HG02759 (cell line): ENCODE data around the gene ARHGAP9.
"Not testable (repeated sequence)": the region's sequence is repeated elsewhere in the genome, so short reads cannot be mapped to it uniquely, and the experiment has no call there.

Source experiments
- ATAC-seq: cut with Tn5 transposase; IDR thresholded peaks from one replicate; pipeline ENCODE4 v1.9.1; 2021; ENCODE audit warnings: mild to moderate bottlenecking, moderate library complexity; ENCODE audit not compliant: unreplicated experiment

Gene ARHGAP9

DNA sequence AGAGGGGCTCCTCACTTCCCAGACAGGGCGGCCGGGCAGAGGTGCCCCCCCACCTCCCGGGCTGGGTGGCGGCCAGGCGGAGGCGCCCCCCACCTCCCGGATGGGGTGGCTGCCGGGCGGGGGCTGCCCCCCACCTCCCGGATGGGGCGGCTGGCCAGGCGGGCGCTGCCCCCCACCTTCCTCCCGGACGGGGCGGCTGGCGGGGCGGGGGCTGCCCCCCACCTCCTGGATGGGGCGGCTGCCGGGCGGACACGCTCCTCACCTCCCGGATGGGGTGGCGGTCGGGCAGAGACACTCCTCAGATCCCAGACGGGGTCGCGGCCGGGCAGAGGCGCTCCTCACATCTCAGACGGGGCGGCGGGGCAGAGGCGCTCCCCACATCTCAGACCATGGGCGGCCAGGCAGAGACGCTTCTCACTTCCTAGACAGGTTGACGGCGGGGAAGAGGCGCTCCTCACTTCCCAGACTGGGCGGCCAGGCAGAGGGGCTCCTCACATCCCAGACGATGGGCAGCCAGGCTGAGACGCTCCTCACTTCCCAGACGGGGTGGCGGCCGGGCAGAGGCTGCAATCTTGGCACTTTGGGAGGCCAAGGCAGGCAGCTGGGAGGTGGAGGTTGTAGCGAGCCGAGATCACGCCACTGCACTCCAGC, 15.5 kb upstream of the ARHGAP9 start:
- ATAC-seq = not testable (repeated sequence)

GRCh38 chr12:57491393-57492280, 12.0 kb upstream of the ARHGAP9 start:
- no peak for ATAC-seq

- no peak for ATAC-seq
Measured at GRCh38 chr12:57490126-57490525, 10.5 kb upstream of the ARHGAP9 start.

- no peak for ATAC-seq
Measured at GRCh38 chr12:57489157-57489641, 9.5 kb upstream of the ARHGAP9 start.

GRCh38 chr12:57488402-57489156, 8.9 kb upstream of the ARHGAP9 start:
- ATAC-seq = no peak

DNA sequence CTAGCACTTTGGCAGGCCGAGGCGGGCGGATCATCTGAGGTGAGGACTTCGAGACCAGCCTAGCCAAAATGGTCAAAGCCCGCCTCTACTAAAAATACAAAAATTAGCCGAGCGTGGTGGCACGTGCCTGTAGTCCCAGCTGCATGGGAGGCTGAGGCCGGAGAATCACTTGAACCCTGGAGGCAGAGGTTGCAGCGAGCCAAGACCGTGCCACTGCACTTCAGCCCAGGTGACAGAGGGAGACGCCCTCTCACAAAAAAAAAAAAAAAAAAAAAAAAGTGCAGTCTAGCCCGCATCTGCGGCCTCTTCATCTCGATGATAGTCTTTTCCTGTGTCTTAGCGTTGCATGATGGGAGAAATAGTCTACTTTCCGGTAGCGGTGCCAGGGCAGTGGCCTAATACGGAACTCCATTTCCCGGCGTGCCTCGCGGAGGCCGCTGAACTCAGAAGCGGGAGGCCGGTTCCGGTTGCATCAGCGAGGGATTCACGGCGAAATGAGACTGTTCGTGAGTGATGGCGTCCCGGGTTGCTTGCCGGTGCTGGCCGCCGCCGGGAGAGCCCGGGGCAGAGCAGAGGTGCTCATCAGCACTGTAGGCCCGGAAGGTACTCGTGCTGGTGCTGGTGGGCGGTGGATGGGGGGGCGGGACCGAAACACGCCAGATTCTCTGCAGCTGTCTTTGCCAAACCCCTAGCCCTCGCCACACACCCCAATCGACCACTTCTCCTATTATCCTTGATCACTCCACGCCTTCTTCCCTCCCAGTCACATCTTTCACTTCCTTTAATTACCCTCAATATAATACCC, 8.1 kb upstream of the ARHGAP9 start, which contains the start of gene MARS1:
MARS1 (plus strand) TSS at position 472 of the 805 bp plus-strand sequence; CDS start at position 495, 23 bp downstream.
- peak; percentile 98 for ATAC-seq

- no peak for ATAC-seq
Measured at GRCh38 chr12:57487055-57487596, 7.5 kb upstream of the ARHGAP9 start.

- ATAC-seq = no peak
Measured at GRCh38 chr12:57485695-57486094, 6.0 kb upstream of the ARHGAP9 start.

DNA sequence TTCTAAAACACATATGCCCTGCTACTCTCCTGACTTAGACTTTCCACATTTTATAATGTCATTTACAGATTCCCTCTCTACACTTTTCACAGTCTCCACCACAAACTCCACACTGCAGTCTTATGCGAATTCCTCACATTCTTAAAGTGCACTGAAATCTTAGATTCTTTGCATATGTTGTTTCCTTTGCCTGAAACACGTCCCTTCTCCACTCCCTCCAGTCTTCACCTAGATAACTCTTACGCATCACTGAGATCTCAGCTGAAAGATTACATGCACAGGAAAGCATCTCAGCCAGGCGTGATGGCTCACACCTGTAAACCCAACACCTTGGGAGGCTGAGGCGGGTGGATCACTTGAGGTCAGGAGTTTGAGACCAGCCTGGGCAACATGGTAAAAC, 3.8 kb upstream of the ARHGAP9 start:
- no peak for ATAC-seq

GRCh38 chr12:57481671-57482070, 2.0 kb upstream of the ARHGAP9 start:
- no peak for ATAC-seq

DNA sequence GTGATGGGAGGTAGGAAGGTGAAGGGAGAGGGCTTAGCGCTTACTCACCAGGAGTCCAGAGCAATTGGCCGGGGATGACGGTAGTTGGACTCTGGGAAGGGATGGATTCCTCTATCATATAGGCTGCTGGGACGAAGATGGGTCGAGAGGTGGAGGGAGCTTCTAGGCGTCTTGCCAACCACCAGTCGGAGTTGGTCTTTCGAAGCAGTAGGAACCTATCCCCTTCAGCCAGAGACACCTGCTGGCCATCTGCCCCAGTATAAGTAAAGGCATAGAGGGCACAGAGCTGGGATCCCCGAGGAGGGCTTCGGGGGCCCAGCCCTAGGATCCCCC, 657 bp downstream of the ARHGAP9 start:
- no peak for ATAC-seq

- ATAC-seq = peak; percentile 42
Measured at GRCh38 chr12:57477710-57478681, 1.7 kb downstream of the ARHGAP9 start.

- no peak for ATAC-seq
Measured at GRCh38 chr12:57476993-57477709, 2.5 kb downstream of the ARHGAP9 start.

- peak; percentile 49 for ATAC-seq
Measured at GRCh38 chr12:57476162-57476992, 3.3 kb downstream of the ARHGAP9 start.

DNA sequence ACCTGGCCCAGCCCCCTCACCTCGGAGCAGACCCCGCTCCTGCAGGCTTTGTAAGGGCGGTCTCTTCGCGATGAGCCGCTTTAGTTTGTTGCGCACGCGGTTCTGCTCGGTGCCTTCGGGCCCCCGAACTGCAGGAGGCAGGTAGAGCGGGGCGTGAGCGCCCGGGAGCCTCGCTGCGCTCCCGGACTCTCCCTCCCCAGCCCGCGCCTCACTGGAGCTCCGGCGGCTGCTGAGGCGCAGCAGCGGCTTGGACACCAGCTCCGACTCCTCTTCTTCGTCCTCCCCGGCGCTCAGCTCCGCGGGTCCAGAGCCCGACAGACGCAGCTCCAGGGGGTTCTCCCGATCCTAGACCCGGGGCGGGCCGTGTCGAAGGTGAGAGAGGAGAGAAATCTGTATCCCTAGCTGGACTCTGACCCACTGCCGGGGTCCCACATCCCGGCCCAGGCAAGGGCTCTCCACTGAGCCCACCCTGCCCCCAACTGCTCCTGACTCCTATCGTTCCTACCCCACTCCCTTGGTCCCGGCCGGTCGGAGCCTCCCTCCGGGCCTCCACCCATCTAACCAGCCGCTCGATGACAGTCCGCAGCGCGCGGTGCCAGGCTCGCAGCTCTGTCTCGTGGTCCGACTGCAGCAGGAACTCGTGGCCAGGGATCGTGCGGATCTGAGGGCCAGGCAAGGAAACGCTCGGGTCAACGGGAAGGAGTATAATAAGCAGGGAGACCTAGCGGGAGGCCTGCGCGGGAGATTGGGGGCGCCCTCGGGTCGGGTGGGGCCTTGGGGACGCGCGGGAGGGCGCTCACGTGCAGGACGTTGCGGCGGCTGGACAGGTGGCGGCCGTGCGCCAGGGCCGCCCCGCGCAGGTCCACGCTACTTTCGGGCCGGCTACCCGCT, 4.2 kb downstream of the ARHGAP9 start:
- ATAC-seq = peak; percentile 20

DNA sequence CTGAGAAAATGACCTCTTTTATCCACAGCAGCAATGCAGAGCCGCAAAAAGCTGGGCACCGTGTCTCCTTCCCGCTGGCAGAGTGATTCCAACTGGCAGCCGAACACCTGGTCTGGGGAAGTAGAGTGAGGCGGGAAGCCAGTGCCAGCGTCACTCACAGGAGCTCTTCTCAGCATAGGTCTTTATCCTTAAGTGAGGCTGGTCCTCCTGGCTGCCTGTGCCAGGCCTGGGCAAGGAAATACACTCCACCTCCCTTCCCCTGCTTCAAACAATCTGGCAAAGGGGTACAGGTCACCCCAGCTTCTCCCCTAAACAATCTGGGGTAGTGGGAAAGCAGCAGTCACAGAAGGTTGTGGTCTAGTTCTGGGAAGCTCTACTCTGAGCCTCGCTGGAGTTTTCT, 4.8 kb downstream of the ARHGAP9 start:
- no peak for ATAC-seq

GRCh38 chr12:57474430-57474829, 5.2 kb downstream of the ARHGAP9 start:
- ATAC-seq = no peak
